ENCODE results near the gene IQGAP3. TPM values are rescaled to one million over a fixed set of nuclear protein-coding genes. Genes with fewer than 3 reads are reported as not detected.
A peak's percentile ranks its signal among the peaks of the same experiment; 100 is the strongest.

Gene IQGAP3
- polyA plus RNA-seq, 1 of the 3 experiments (the other 2 are of a cell fraction): 15.6 TPM

GRCh38 chr1:156495401-156496140, 76.8 kb downstream of the IQGAP3 start:
- WGBS (ENCODE audit: low lambda C conversion rate): 97% methylated on average over 9 of the region's 9 CpGs
- Histone ChIP-seq H2AFZ (ENCODE audit: low read depth) (no peak overlapping the region), H3K4me3 (ENCODE audit: low read depth in 2 of 2, low read length in 1 of 2) (no peak overlapping the region), H3K9me2 (no peaks in the 10 kb centered on the region), H3K9ac (no peak overlapping the region), H3K36me3 (replicated peaks in 1 of 2; ENCODE audit: control insufficient read depth in 1 of 2, insufficient read depth in 2 of 2, low read length in 1 of 2) (peaks cover 3 to 6% of the 10 kb centered on the region in 2 experiments), H3K27me3 (ENCODE audit: insufficient read depth) (no peaks in the 10 kb centered on the region), H3K79me2 (ENCODE audit: insufficient read depth) (peaks cover 100% of the 10 kb centered on the region), H4K20me1 (ENCODE audit: insufficient read depth) (peaks cover 91% of the 10 kb centered on the region), H3F3A (replicated peaks; ENCODE audit: insufficient read depth) (no peaks in the 10 kb centered on the region), H3K27ac (ENCODE audit: low read depth in 2 of 2, low read length in 1 of 2) (no peak overlapping the region), H3K4me1 (ENCODE audit: control insufficient read depth in 1 of 2, insufficient read depth in 2 of 2, low read depth in 1 of 2, low read length in 1 of 2) (peaks cover 32 to 65% of the 10 kb centered on the region in 2 experiments), H3K4me2 (peak overlapping the region; percentile 52; the same call in 1 of the 2 replicates), H3K9me3 (no peaks in the 10 kb centered on the region)
- POLR2A ChIA-PET: no interaction called here
- DNase-seq: no peak
- TF ChIP-seq YY1 (IDR thresholded peaks at IDR 0.05; ENCODE audit: low read depth): no peak
- no peak for TF ChIP-seq RAD21 (IDR thresholded peaks at IDR 0.05; ENCODE audit: low read length)
- TF ChIP-seq CTCF (IDR thresholded peaks at IDR 0.05): no peak
- TF ChIP-seq REST (IDR thresholded peaks at IDR 0.05; ENCODE audit: low read depth, low read length): no peak
- no peak for TF ChIP-seq ZBTB33 (IDR thresholded peaks at IDR 0.05; ENCODE audit: borderline replicate concordance, low read depth)
- no peak for TF ChIP-seq NFIC (IDR thresholded peaks at IDR 0.05; ENCODE audit: borderline replicate concordance)
- TF ChIP-seq MEF2A (IDR thresholded peaks at IDR 0.05; ENCODE audit: borderline replicate concordance, low read depth): no peak
- no peak for TF ChIP-seq MXI1 (IDR thresholded peaks at IDR 0.05; ENCODE audit: low read depth, low read length)
- CTCF ChIA-PET: interaction anchor here (1.4 to 7.3 kb wide), 3 partner anchors 15 to 110 kb away, joined by 4 to 47 read pairs (median 10); no protein-coding TSS in a partner anchor
